Measurements from ENCODE around the gene NDUFB6.
"Not testable (repeated sequence)": the region's sequence is repeated elsewhere in the genome, so short reads cannot be mapped to it uniquely, and the experiment has no call there.

NDUFB6 gene

DNA sequence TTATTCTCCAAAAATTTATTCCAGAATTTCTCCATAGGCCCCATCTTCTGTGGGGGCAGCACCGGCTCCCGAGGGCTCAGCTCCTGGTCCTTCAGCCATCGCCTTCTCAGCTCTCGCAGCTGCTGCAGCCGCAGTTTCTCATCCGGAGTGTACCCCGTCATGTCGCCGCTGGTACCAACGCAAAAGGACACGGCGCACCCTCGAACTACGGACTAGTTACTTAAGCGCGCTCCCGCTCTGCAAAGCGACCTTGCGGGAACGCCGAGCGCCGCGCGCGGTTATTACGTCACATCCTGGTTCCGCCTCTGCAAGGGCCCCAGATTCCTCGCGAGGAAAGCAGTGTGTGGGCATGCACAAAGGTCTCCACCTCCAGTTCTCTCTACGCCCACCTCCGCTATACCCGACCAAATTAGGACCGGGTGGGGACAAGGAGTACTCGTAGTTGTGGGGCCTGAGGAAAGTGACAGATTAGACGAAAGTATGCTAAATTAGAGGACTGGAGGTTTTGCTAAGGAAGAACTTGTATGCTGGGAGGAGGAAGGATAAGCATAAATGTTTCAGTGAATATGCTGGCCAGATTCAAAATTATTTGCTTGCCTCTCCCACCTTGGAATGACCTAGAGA lies at the start of gene NDUFB6:
NDUFB6 (minus strand) TSS at position 260 of the 624 bp plus-strand sequence; CDS start at position 161, 99 bp downstream.
- H3K4me3 ChIP-seq (ENCODE audit: control insufficient read depth, low read depth, low read length): peak within 1 kb of the TSS; percentile 98
- peak; percentile 48 for DNase-seq (ENCODE audit: low read depth)
- TF ChIP-seq, protein P1, sequence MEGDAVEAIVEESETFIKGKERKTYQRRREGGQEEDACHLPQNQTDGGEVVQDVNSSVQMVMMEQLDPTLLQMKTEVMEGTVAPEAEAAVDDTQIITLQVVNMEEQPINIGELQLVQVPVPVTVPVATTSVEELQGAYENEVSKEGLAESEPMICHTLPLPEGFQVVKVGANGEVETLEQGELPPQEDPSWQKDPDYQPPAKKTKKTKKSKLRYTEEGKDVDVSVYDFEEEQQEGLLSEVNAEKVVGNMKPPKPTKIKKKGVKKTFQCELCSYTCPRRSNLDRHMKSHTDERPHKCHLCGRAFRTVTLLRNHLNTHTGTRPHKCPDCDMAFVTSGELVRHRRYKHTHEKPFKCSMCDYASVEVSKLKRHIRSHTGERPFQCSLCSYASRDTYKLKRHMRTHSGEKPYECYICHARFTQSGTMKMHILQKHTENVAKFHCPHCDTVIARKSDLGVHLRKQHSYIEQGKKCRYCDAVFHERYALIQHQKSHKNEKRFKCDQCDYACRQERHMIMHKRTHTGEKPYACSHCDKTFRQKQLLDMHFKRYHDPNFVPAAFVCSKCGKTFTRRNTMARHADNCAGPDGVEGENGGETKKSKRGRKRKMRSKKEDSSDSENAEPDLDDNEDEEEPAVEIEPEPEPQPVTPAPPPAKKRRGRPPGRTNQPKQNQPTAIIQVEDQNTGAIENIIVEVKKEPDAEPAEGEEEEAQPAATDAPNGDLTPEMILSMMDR (IDR thresholded peaks at IDR 0.05; ENCODE audit: control insufficient read depth, insufficient read depth, low read depth, low read length, missing control alignments): no peak

DNA sequence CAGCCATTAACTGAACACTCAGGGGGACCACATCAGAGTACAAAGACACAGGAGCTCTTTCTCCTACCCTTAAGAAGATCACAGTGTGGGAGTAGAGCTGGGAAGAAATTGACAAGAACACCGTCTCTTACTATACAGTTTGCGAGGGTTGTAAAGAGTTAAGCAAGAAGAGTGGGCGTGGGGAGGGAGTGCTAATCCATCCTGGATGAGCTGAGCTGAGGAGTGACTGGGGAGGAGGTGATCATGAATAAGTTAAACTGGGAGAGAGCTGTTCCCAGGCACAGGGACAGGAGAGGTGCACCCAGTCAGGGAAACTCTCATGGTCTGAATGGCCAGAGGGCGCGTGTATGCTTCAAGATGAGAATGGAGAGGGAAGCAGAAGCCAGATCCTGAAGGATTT lies 45.3 kb upstream of the NDUFB6 start:
- no peak for DNase-seq (ENCODE audit: low read depth)
- TF ChIP-seq, protein P1 (IDR thresholded peaks at IDR 0.05; ENCODE audit: control insufficient read depth, insufficient read depth, low read depth, low read length, missing control alignments): no peak
- H3K4me3 ChIP-seq (ENCODE audit: control insufficient read depth, low read depth, low read length): no peak overlapping the region

DNA sequence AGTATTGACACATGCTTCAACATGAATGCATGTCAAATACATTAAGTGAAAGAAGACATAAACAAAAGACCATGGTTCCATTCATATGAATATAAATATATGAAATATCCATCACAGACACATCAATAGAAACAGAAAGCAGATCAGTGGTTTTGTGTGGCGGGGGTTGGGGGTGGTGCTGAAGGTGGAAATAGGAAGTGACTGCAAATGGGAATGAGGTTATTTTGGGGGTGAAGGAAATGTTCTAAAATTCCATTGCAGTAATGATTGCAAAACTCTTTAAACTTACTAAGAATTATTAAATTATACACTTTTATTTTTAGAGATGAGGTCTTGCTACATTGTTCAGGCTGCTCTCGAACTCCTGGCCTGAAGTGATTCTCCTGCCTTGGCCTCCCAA lies 33.9 kb upstream of the NDUFB6 start:
- TF ChIP-seq, protein P1 (IDR thresholded peaks at IDR 0.05; ENCODE audit: control insufficient read depth, insufficient read depth, low read depth, low read length, missing control alignments): no peak
- H3K4me3 ChIP-seq (ENCODE audit: control insufficient read depth, low read depth, low read length): no peak overlapping the region
- no peak for DNase-seq (ENCODE audit: low read depth)

DNA sequence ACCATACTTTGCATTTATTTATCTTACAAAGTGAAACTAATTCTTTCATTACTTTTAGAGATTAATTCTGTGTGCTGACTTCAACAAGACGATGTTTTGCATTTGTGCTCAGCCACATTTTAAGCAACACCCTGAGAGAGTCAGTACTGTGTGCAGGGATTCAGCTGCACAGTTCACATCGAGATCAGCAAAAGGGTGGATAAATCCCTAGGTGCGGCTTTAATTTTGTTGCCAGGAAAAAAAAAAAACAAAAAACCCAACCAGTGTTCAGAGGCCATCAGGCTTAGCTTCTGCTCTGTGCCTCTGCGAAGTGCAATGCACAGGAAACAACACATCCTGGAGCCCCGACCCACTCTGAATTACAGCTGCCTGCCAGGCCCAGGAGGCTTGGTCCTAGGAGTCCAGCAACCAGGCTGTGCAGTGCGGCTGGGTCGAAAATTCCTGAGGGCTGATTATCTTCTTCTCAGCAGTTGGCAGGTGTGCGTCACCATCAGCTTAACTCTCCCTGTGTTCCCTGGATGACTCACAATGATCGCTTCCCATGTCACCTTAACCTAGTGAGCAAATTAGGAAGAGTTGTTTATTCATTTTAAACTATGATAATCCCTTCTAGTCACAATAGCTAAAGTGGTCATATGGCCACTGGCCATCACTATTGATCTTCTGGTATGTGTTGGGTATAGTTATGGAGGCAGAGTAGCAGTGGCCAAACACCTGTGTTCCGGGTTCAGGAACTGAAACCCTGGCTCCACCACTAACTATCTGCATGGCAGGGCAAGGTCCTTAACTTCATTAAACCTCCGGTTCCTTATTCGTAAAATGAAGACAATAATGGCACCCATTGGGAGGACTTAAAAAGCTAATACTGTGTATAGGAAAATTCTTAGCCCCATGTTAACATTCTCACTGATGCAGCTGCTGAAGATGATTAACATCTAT lies 31.2 kb upstream of the NDUFB6 start:
- TF ChIP-seq, protein P1 (IDR thresholded peaks at IDR 0.05; ENCODE audit: control insufficient read depth, insufficient read depth, low read depth, low read length, missing control alignments): no peak
- DNase-seq (ENCODE audit: low read depth): no peak
- H3K4me3 ChIP-seq (ENCODE audit: control insufficient read depth, low read depth, low read length): no peak overlapping the region

DNA sequence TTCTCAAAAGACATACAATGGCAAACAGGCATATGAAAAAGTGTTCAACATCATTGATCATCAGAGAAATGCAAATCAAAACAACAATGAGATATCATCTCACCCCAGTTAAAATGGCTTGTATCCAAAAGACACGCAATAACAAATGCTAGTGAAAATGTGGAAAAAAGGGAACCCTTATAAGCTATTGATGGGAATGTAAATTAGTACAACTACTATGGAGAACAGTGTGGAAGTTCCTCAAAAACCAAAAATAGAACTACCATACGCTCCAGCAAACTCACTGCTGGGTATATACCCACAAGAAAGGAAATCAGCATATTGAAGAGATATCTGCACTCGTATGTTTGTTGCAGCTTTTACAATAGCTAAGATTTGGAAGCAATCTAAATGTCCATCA lies 26.1 kb upstream of the NDUFB6 start:
- DNase-seq (ENCODE audit: low read depth); H3K4me3 ChIP-seq (ENCODE audit: control insufficient read depth, low read depth, low read length): not testable (repeated sequence)

DNA sequence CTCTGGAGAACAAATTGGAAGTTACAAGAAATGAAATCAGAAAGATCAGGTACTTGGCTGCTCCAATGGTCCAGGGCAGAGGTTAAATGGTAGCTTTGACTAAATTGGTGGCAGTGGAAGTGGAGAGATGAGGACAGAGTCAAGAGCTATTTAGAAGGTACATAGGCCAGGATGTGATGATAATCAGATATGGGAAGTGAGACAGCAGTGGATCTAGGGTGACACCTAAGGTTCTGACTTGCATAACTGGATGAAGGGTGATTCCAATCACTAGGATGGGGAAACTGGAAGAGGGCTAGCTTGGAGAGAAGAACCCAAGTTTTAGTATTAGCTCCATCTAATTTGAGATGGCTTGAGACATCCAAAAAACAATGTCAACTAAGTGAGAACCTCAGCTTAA lies 24.0 kb upstream of the NDUFB6 start:
- no peak overlapping the region for H3K4me3 ChIP-seq (ENCODE audit: control insufficient read depth, low read depth, low read length)
- no peak for DNase-seq (ENCODE audit: low read depth)
- TF ChIP-seq, protein P1 (IDR thresholded peaks at IDR 0.05; ENCODE audit: control insufficient read depth, insufficient read depth, low read depth, low read length, missing control alignments): no peak

Data from AG09309 (cell line).